Panc1 (cell line): ENCODE data around the gene TMEM187.

Experiments used
- SIN3A ChIP-seq: IDR thresholded peaks from 2 replicates; pipeline ENCODE4 v1.6.1; 2012; ENCODE audit warnings: low read depth, mild to moderate bottlenecking, low read length, moderate library complexity, borderline replicate concordance; ENCODE audit not compliant: insufficient read depth
- TF ChIP-seq, protein P1 (sequence below): fragments of 450-650 bp; IDR thresholded peaks from 2 replicates; pipeline ENCODE4 v1.5.1; 2017; ENCODE audit warnings: mild to moderate bottlenecking

DNA sequence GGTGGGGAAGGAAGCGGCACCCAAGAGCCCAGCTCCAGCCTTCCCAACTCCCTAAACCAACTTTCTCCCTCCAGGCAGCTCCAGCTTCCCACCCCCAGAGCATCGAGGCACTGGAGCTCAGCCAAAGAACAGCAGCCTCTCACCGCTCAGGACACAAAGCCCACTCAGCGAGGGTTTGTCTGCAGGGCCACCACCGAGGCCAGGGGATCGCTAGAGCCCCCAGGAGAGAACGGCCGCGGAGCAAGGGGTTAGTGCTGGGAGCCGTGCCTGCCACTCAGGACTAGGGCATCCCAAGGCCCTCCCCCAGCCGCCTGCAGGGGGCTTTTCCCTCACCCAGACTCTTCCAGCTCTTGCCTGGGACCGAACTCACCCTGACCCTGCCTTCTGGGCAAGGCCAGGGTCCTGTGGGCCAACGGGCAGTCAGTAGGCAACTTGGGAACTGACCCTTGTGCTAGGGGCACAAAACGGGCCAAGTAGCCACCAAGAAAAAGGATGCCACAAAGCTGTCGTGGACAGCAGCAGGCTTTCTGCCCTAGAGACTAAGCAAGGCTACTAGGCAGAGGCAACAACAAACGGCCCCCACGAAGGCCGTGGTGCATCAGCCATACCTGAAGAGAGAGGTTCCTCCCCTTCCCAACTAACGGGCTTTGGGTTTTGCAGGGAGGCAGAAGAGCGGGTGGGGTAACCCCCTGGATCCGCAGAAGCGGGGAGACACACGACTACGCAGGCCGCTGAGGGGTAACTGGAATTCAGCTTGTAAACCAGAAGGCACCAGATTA is 3.2 kb upstream of the TMEM187 start:
- TF ChIP-seq, protein P1, sequence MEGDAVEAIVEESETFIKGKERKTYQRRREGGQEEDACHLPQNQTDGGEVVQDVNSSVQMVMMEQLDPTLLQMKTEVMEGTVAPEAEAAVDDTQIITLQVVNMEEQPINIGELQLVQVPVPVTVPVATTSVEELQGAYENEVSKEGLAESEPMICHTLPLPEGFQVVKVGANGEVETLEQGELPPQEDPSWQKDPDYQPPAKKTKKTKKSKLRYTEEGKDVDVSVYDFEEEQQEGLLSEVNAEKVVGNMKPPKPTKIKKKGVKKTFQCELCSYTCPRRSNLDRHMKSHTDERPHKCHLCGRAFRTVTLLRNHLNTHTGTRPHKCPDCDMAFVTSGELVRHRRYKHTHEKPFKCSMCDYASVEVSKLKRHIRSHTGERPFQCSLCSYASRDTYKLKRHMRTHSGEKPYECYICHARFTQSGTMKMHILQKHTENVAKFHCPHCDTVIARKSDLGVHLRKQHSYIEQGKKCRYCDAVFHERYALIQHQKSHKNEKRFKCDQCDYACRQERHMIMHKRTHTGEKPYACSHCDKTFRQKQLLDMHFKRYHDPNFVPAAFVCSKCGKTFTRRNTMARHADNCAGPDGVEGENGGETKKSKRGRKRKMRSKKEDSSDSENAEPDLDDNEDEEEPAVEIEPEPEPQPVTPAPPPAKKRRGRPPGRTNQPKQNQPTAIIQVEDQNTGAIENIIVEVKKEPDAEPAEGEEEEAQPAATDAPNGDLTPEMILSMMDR, result no peak
- TF ChIP-seq SIN3A, result no peak
